ENCODE measurements around the gene AZU1.

DNA sequence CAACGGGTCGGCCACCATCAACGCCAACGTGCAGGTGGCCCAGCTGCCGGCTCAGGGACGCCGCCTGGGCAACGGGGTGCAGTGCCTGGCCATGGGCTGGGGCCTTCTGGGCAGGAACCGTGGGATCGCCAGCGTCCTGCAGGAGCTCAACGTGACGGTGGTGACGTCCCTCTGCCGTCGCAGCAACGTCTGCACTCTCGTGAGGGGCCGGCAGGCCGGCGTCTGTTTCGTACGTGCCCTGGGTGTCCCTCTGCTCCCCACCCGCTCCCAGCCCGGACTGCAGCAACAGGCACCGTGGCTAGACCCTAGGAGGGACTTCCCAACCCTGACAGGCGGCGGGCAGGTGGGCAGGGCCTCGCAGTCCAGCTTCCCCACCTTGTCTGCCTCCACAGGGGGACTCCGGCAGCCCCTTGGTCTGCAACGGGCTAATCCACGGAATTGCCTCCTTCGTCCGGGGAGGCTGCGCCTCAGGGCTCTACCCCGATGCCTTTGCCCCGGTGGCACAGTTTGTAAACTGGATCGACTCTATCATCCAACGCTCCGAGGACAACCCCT, 28.0 kb downstream of the AZU1 start:
- no peak for TF ChIP-seq POLR2A (IDR thresholded peaks at IDR 0.05; ENCODE audit: low read length)
- no peak for TF ChIP-seq GATA1 (IDR thresholded peaks at IDR 0.05; ENCODE audit: low read depth, low read length)

All from erythroblast (primary cell).